ENCODE results near the gene RRP7A. TPM values are rescaled to one million over a fixed set of nuclear protein-coding genes. Genes with fewer than 3 reads are reported as not detected.
"Not testable (repeated sequence)": the region's sequence is repeated elsewhere in the genome, so short reads cannot be mapped to it uniquely, and the experiment has no call there.

RRP7A gene
- total RNA-seq, 2 experiments from 2014 or later = 45.4 to 48.3 TPM

GRCh38 chr22:42500836-42501179 is 18.8 kb downstream of the RRP7A start:
- H3K9me3 ChIP-seq (ENCODE audit: control insufficient read depth in 1 of 2, insufficient read depth in 1 of 2, low read length in 2 of 2) = no peaks in the 10 kb centered on the region
- no peak for DNase-seq
- H3K27ac ChIP-seq (ENCODE audit: low read depth in 1 of 2, low read length in 2 of 2) = no peak overlapping the region
- H3K4me3 ChIP-seq (ENCODE audit: low read length) = peak overlapping the region; percentile 54
- no peak overlapping the region for H3K4me3 Mint-ChIP-seq
- H3K4me1 ChIP-seq (ENCODE audit: insufficient read depth, low read length) = peaks cover 21% of the 10 kb centered on the region
- H3K36me3 Mint-ChIP-seq (ENCODE audit: low read depth) = no peaks in the 10 kb centered on the region
- intact Hi-C loops (cut with DNase I, micrococcal nuclease) = loop anchor here (2.0 to 5.0 kb wide), 2 partner anchors 18 to 134 kb away; partner anchors contain the start of gene RRP7A (in 1 of the 2)
- peaks cover 8% of the 10 kb centered on the region for H3K4me1 Mint-ChIP-seq (ENCODE audit: low read depth)
- no peaks in the 10 kb centered on the region for H3K27me3 Mint-ChIP-seq
- no peaks in the 10 kb centered on the region for H3K36me3 ChIP-seq (ENCODE audit: insufficient read depth, low read length)
- H3K27me3 ChIP-seq (ENCODE audit: control insufficient read depth in 1 of 2, insufficient read depth in 2 of 2, low read length in 2 of 2) = no peaks in the 10 kb centered on the region
- POLR2A ChIA-PET = no interaction called here
- TF ChIP-seq, protein P1, sequence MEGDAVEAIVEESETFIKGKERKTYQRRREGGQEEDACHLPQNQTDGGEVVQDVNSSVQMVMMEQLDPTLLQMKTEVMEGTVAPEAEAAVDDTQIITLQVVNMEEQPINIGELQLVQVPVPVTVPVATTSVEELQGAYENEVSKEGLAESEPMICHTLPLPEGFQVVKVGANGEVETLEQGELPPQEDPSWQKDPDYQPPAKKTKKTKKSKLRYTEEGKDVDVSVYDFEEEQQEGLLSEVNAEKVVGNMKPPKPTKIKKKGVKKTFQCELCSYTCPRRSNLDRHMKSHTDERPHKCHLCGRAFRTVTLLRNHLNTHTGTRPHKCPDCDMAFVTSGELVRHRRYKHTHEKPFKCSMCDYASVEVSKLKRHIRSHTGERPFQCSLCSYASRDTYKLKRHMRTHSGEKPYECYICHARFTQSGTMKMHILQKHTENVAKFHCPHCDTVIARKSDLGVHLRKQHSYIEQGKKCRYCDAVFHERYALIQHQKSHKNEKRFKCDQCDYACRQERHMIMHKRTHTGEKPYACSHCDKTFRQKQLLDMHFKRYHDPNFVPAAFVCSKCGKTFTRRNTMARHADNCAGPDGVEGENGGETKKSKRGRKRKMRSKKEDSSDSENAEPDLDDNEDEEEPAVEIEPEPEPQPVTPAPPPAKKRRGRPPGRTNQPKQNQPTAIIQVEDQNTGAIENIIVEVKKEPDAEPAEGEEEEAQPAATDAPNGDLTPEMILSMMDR (IDR thresholded peaks at IDR 0.05) = no peak
- ATAC-seq (ENCODE audit: poor library complexity) = no peak
- H3K9me3 Mint-ChIP-seq = no peaks in the 10 kb centered on the region
- H3K27ac Mint-ChIP-seq = no peak overlapping the region
- CTCF ChIA-PET = interaction anchor here (0.6 kb wide), 1 partner anchor 351 kb away, joined by 3 read pairs; no protein-coding TSS in a partner anchor

DNA sequence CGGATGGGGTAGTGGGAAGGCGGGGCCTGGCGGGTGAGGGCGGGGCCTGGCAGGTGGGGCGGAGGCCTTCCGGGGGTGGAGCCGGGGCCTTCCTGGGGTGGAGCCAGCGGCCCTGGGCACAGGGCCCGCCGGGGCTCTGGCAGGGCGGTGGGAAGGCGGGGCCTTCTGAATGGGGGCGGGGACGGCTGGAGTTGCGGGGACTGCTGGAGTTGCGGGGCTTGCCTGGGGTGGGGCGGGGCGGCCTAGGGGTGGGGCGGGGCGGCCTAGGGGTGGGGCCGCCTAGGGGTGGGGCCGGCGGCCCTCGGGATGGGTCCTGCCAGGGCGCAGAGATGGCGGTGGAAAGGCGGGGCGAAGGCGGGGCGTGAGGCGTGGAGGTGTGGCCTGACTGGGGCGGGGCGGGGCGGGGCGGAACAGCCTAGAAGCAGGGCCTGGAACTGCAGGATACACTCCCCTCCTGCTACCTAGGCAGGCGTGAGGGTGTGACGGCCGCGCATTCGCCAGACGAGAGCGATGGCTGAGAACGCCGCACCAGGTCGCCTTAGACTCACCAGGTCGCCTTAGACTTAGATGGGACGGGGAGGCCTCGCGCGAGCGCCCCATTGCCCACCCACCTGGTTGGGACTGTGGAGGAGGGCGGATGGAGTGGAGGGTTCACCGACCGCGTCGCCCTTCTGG is 19.3 kb downstream of the RRP7A start:
- Histone ChIP-seq H3K9me3 (ENCODE audit: control insufficient read depth in 1 of 2, insufficient read depth in 1 of 2, low read length in 2 of 2) (no peaks in the 10 kb centered on the region), H3K4me3 (ENCODE audit: low read length) (peak overlapping the region; percentile 54), H3K27ac (ENCODE audit: low read depth in 1 of 2, low read length in 2 of 2) (no peak overlapping the region), H3K36me3 (ENCODE audit: insufficient read depth, low read length) (no peaks in the 10 kb centered on the region), H3K27me3 (ENCODE audit: control insufficient read depth in 1 of 2, insufficient read depth in 2 of 2, low read length in 2 of 2) (no peaks in the 10 kb centered on the region), H3K4me1 (ENCODE audit: insufficient read depth, low read length) (peaks cover 21% of the 10 kb centered on the region)
- Mint-ChIP-seq H3K9me3 (no peaks in the 10 kb centered on the region), H3K27me3 (no peaks in the 10 kb centered on the region), H3K4me1 (ENCODE audit: low read depth) (peaks cover 8% of the 10 kb centered on the region), H3K36me3 (ENCODE audit: low read depth) (no peaks in the 10 kb centered on the region), H3K27ac (no peak overlapping the region), H3K4me3 (peak overlapping the region; percentile 77)
- ChIA-PET POLR2A (no interaction called here), CTCF (interaction anchor here (0.6 kb wide), 1 partner anchor 351 kb away, joined by 3 read pairs; no protein-coding TSS in a partner anchor)
- DNase-seq = peak; percentile 74 to 93 (median 83)
- ATAC-seq (ENCODE audit: poor library complexity) = peak; percentile 96
- intact Hi-C loops (cut with DNase I, micrococcal nuclease) = loop anchor here (2.0 to 5.0 kb wide), 2 partner anchors 19 to 133 kb away; partner anchors contain the start of gene RRP7A (in 1 of the 2)
- TF ChIP-seq, protein P1 (IDR thresholded peaks at IDR 0.05) = no peak

GRCh38 chr22:42499773-42500160 is 19.8 kb downstream of the RRP7A start:
- DNase-seq; H3K27me3 Mint-ChIP-seq; H3K27ac ChIP-seq (ENCODE audit: low read depth in 1 of 2, low read length in 2 of 2); H3K36me3 ChIP-seq (ENCODE audit: insufficient read depth, low read length); H3K9me3 Mint-ChIP-seq; H3K36me3 Mint-ChIP-seq (ENCODE audit: low read depth); H3K9me3 ChIP-seq (ENCODE audit: control insufficient read depth in 1 of 2, insufficient read depth in 1 of 2, low read length in 2 of 2); CTCF ChIA-PET; H3K27ac Mint-ChIP-seq; H3K27me3 ChIP-seq (ENCODE audit: control insufficient read depth in 1 of 2, insufficient read depth in 2 of 2, low read length in 2 of 2); H3K4me1 Mint-ChIP-seq (ENCODE audit: low read depth); ATAC-seq (ENCODE audit: poor library complexity): not testable (repeated sequence)
- intact Hi-C loops (cut with DNase I, micrococcal nuclease) = loop anchor here (2.0 to 5.0 kb wide), 2 partner anchors 19 to 132 kb away; partner anchors contain the start of gene RRP7A (in 1 of the 2)
- POLR2A ChIA-PET = interaction anchor here (0.6 kb wide), 1 partner anchor 29 kb away, joined by 3 read pairs; no protein-coding TSS in a partner anchor
- Histone ChIP-seq H3K4me1 (ENCODE audit: insufficient read depth, low read length) (peaks cover 21% of the 10 kb centered on the region), H3K4me3 (ENCODE audit: low read length) (peak overlapping the region; percentile 5)
- H3K4me3 Mint-ChIP-seq = peak overlapping the region; percentile 39

GRCh38 chr22:42495533-42496141 is 24.0 kb downstream of the RRP7A start:
- CTCF ChIA-PET; H3K36me3 ChIP-seq (ENCODE audit: insufficient read depth, low read length): not testable (repeated sequence)

More at GRCh38 chr22:42495533-42496141, 24.0 kb downstream of the RRP7A start:
- H3K27me3 ChIP-seq (ENCODE audit: control insufficient read depth in 1 of 2, insufficient read depth in 2 of 2, low read length in 2 of 2); H3K4me3 ChIP-seq (ENCODE audit: low read length); H3K27ac ChIP-seq (ENCODE audit: low read depth in 1 of 2, low read length in 2 of 2); H3K36me3 Mint-ChIP-seq (ENCODE audit: low read depth); H3K9me3 ChIP-seq (ENCODE audit: control insufficient read depth in 1 of 2, insufficient read depth in 1 of 2, low read length in 2 of 2); intact Hi-C loops (cut with DNase I, micrococcal nuclease); H3K27me3 Mint-ChIP-seq; H3K4me3 Mint-ChIP-seq; H3K4me1 Mint-ChIP-seq (ENCODE audit: low read depth); POLR2A ChIA-PET; H3K27ac Mint-ChIP-seq; DNase-seq; ATAC-seq (ENCODE audit: poor library complexity); H3K9me3 Mint-ChIP-seq: not testable (repeated sequence)
- peaks cover 14% of the 10 kb centered on the region for H3K4me1 ChIP-seq (ENCODE audit: insufficient read depth, low read length)

Data from CD4-positive, alpha-beta T cell (primary cell).